HL-60 (cell line): ENCODE results near the gene CEBPE.

Experiments used
- DNase-seq, 2 experiments: peaks; one replicate each; pipeline ENCODE4 v3.0.0-alpha.2; 2010 to 2020; ENCODE audit warnings: low read depth in 1 of 2, low spot score in 1 of 2
- H3K27ac ChIP-seq: fragments of 250-450 bp; sonication (Bioruptor Pico); replicated peaks from 2 replicates; pipeline ENCODE4 v1.5.1; 2020; ENCODE audit warnings: mild to moderate bottlenecking, moderate library complexity
- H3K27me3 ChIP-seq: fragments of 250-450 bp; sonication (Bioruptor Pico); 2 replicates; pipeline ENCODE4 v1.5.1; 2021; ENCODE audit warnings: mild to moderate bottlenecking, moderate library complexity; ENCODE audit not compliant: insufficient read depth, poor library complexity, severe bottlenecking
- H3K4me3 ChIP-seq: replicated peaks from 2 replicates; pipeline ENCODE4 v1.5.1; 2011; ENCODE audit warnings: mild to moderate bottlenecking, control low read depth, low read length; ENCODE audit not compliant: insufficient read depth
- CTCF ChIP-seq: IDR thresholded peaks from one replicate; pipeline ENCODE4 v1.5.1; 2011; ENCODE audit warnings: low read length, control low read depth, inconsistent platforms; ENCODE audit not compliant: insufficient read depth
- POLR2AphosphoS5 ChIP-seq: IDR thresholded peaks from 2 replicates; pipeline ENCODE4 v1.6.1; 2012; ENCODE audit warnings: low read depth

CEBPE gene

DNA sequence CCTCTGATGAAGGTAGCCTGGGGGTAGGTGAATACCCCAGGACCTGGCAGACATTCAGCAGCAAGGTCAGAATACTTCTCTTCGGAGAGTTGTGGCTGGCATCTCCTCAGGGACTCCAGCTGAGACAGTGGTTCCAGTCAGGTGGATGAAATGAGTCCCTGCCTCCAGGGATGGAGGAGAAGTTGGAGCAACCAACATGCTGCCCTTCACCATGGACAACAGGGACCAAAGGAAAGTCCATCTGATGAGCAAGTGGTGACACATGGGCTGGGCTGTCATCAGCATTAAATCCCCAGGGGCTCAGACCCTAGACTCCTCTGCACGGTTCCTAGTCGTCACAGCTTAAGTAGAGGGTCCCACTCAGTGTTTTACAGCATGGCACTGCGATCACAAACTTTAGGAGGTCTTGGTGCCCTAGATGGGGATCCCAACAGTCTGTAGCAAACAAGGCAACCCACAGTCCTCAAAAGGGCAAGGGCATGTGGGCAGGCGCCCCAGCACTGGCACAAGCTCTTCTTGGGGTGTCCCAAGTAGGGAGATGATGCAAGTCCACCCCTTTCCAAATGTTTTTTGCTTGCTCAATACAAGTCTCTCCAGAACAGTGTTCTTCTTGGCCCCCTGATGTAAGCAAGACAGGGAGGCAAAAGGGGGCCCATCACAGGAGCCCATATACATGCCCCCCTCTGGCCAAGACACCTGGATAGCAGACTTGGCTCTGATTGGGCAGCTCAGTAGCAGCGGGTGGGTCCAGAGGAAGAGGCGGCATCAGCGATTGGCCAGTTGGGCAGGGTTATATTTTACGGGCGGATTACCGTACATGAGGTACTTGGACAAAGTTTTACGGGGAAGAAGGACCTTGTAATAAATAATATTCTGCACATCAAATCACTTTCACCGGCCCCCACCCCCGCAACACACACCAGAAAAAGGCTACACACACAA lies 50.9 kb downstream of the CEBPE start:
- peak; percentile 30; the same call in 1 of the 2 replicates for TF ChIP-seq POLR2AphosphoS5
- no peak for TF ChIP-seq CTCF
- Histone ChIP-seq H3K27me3 (no peaks in the 10 kb centered on the region), H3K4me3 (no peak overlapping the region), H3K27ac (peak overlapping the region; percentile 40; the same call in 1 of the 2 replicates)
- DNase-seq = no peak
